Pancreas (tissue), 10 donors: ENCODE results near the gene SLC40A1. TPM values are rescaled to one million over a fixed set of nuclear protein-coding genes. Genes with fewer than 3 reads are reported as not detected.

Experiments
- ATAC-seq, 4 donors: fragments of 200-7000 bp; cut with Tn5 transposase; one replicate each; pipeline versions ENCODE4 v1.8.0 to v1.9.1; 2020; ENCODE audit warnings: mild to moderate bottlenecking in 4 of 4, moderate library complexity in 4 of 4
- DNase-seq, 6 donors: peaks; one replicate each; pipeline ENCODE4 v3.0.0-alpha.2; 2020
- FAIRE-seq: peaks from 2 replicates; lab custom pipeline; 2012; peaks lifted over from hg19 to GRCh38; lab: Jason Lieb, UNC
- H3K27ac ChIP-seq, 4 donors: fragments of 200-600 bp; sonication (generic); 1 replicate in 3 of 4; 2 replicates in 1 of 4; pipeline versions ENCODE4 v1.5.0 to v1.8.0; 2020
- H3K27me3 ChIP-seq, 4 donors: fragments of 200-600 bp; one replicate each; pipeline ENCODE4 v1.8.0; 2021
- H3K36me3 ChIP-seq, 3 donors: fragments of 200-600 bp; sonication (generic) in 1 of 3; one replicate each; pipeline versions ENCODE4 v1.5.0 to v1.8.0; 2020 to 2021
- H3K4me1 ChIP-seq, 3 donors: fragments of 200-600 bp; one replicate each; pipeline ENCODE4 v1.8.0; 2021
- H3K4me3 ChIP-seq, 4 donors: fragments of 200-600 bp; sonication (generic) in 2 of 4; one replicate each; pipeline versions ENCODE4 v1.5.0 to v1.8.0; 2020 to 2021
- H3K9me3 ChIP-seq, 4 donors: fragments of 200-600 bp; one replicate each; pipeline ENCODE4 v1.8.0; 2021
- WGBS, 2 donors: extraction: QIAGEN DNeasy Blood & Tissue Kit; methylation state at CpG; one replicate each; pipeline ENCODE4 v1.1.7; 2013; 5-methylcytosine and 5-hydroxymethylcytosine counted together
- intact Hi-C, 3 donors: fragments of 100-400 bp; cut with DNase I; formaldehyde crosslinking; loops; one replicate each; pipeline versions ENCODE4 v1.11.1 to v1.14.2; 2022
- polyA plus RNA-seq, 2 donors: library from polyadenylated mRNA; stranded (reverse); fragments of 200-250 nt; gene quantifications; one replicate each; pipeline ENCODE4 v1.2.3, GENCODE V29; 2013
- total RNA-seq, 6 donors: library from RNA; stranded (reverse); fragmentation: NEBNext Ultra II Directional in 4 of 6; extraction: Animal tissue kit (Norgen Biotek cat#: 25700) in 4 of 6; gene quantifications; one replicate each; pipeline versions ENCODE4 v1.2.1 to v1.2.4, GENCODE V29; 2021 to 2023
- TF ChIP-seq, protein P1 (sequence below), 4 donors: fragments of 200-600 bp; sonication (generic) in 3 of 4; IDR thresholded peaks; one replicate each; pipeline versions ENCODE4 v1.5.0 to v1.8.0; 2021; ENCODE audit warnings: antibody characterized with exemption in 4 of 4
- donor health status: healthy with polysubstance abuse.
- donor health status: DM: no; HTN: no; CAD: no; lungs with moderate emphysema.
- donor health status: DM: no; HTN: no; CAD: no.
- donor health status: control.
- donor health status: control.
- donor health status: Bipolar disorder and iron deficiency.
- donor health status: DM: yes; HTN: yes; CAD: no.
- donor health status: DM: no; HTN: no; CAD: no.
- donor health status: DM: no; HTN: no; CAD: no.
- donor health status: DM: yes; HTN: yes; CAD: no.

The SLC40A1 gene
- total and polyA plus RNA-seq, 8 donors: 14.0 to 65.8 (median 40.4) TPM

DNA sequence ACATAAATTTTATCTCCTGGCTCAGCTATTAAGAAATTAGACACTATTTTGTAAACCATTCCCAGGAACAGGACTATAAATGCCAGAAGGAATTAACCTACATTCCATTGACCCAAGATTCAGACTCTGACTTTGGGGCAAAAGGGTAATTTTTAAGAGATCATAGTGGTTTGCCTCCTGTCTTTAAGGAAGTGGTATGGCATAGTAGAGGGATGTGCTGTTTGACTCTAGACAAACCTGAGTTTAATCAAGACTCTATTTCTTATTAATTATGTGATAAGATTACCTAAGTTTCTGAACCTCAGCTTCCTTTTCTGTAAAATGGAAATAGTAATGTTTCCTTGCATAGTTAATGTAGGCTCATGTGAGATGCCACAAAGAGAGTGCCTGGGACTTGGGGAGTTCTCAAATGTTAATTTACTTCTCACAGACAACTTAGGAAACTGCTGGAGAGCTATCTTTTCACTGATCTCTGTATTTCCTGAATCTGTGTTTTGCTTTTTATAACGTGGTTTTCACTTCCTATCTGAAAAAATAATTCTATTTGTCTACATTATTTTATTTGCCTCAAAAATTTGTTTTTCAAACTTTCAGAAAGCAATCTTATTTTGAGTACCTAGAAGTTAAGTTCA lies 11.9 kb upstream of the SLC40A1 start:
- intact Hi-C loops: no loop called here
- Histone ChIP-seq H3K4me1 (no peaks in the 10 kb centered on the region), H3K27ac (no peak overlapping the region), H3K4me3 (no peak overlapping the region), H3K36me3 (no peaks in the 10 kb centered on the region), H3K9me3 (no peaks in the 10 kb centered on the region), H3K27me3 (no peaks in the 10 kb centered on the region)
- ATAC-seq: no peak
- DNase-seq: no peak
- no peak for FAIRE-seq
- 35 to 36% methylated on average over 1 of the region's 1 CpG for WGBS, 2 donors
- TF ChIP-seq, protein P1, sequence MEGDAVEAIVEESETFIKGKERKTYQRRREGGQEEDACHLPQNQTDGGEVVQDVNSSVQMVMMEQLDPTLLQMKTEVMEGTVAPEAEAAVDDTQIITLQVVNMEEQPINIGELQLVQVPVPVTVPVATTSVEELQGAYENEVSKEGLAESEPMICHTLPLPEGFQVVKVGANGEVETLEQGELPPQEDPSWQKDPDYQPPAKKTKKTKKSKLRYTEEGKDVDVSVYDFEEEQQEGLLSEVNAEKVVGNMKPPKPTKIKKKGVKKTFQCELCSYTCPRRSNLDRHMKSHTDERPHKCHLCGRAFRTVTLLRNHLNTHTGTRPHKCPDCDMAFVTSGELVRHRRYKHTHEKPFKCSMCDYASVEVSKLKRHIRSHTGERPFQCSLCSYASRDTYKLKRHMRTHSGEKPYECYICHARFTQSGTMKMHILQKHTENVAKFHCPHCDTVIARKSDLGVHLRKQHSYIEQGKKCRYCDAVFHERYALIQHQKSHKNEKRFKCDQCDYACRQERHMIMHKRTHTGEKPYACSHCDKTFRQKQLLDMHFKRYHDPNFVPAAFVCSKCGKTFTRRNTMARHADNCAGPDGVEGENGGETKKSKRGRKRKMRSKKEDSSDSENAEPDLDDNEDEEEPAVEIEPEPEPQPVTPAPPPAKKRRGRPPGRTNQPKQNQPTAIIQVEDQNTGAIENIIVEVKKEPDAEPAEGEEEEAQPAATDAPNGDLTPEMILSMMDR (IDR thresholded peaks at IDR 0.05): no peak

DNA sequence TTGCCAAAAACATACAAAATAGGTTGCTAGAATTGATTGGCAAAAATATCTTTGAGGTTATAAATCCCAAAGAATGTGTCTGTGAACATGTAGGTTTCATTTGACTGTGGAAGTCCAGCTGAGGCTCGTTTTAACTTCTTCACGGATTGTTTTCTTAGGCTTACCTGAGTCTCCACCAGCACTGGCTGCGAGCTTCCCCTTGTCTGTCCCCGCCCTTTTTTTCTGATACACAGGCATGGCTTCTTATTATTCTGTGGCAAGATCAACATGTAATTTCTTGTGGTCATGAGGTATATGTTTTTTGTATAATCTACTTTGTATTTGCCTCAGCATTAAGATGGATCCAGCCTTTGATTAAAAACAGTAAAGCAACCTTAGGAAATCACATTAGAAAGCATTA lies 7.2 kb upstream of the SLC40A1 start:
- no peak overlapping the region for H3K27ac ChIP-seq
- ATAC-seq: no peak
- intact Hi-C loops: no loop called here
- no peaks in the 10 kb centered on the region for H3K4me1 ChIP-seq
- no peak for FAIRE-seq
- DNase-seq: no peak
- H3K36me3 ChIP-seq: no peaks in the 10 kb centered on the region
- H3K4me3 ChIP-seq: no peak overlapping the region
- H3K9me3 ChIP-seq: no peaks in the 10 kb centered on the region
- TF ChIP-seq, protein P1 (IDR thresholded peaks at IDR 0.05): no peak
- WGBS, 2 donors: 74 to 81% methylated on average over 4 of the region's 4 CpGs
- no peaks in the 10 kb centered on the region for H3K27me3 ChIP-seq

DNA sequence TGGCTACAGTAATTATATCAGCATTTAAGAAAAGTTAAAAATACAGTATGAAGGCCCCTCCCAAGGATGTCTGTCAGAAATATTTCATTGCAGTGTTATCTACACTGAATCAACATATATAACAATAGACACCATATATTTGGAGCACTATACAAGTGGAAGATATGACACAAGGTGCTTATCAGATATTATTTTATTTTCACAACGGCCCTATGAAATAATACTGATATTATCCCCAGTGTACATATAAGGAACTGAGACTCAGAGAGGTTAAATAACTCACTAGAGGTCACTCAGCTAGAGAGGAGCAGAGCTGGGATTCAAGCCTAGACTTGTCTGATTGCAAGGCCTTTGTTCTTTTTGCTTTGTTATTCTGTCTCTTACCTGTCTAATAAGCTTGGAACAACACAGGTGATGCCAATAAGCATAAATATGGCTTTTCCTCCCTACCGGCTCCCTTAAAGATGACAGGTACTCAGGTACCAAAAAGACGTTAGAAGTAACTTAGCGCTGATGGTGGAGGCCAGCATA lies 4.7 kb upstream of the SLC40A1 start:
- Histone ChIP-seq H3K36me3 (no peaks in the 10 kb centered on the region), H3K4me1 (no peaks in the 10 kb centered on the region), H3K27me3 (no peaks in the 10 kb centered on the region), H3K27ac (no peak overlapping the region), H3K4me3 (no peak overlapping the region), H3K9me3 (no peaks in the 10 kb centered on the region)
- intact Hi-C loops: no loop called here
- WGBS, 2 donors: 78 to 81% methylated on average over 4 of the region's 4 CpGs
- TF ChIP-seq, protein P1 (IDR thresholded peaks at IDR 0.05): no peak
- ATAC-seq: no peak
- no peak for DNase-seq
- FAIRE-seq: no peak

DNA sequence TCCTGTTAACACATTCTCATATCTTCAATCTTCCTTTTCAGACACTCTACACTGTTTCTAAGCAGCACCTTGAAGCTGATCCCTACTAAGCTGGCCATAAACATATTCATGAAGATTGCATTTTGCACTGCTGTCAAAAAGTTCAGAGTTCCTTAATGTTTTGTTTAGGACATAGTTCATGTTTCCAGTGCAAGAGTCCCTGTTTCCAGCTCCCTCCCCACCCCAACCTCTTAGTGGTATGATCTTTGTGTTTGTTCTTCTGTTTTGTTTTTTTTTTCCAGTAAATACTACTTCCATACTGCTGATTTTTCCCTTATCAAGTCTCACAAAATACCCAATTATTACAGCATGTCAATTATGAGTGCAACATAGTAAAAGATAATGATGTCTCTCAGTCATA lies 4.1 kb upstream of the SLC40A1 start:
- FAIRE-seq (no peak), ATAC-seq (no peak), DNase-seq (no peak)
- no peaks in the 10 kb centered on the region for H3K9me3 ChIP-seq
- no peak overlapping the region for H3K27ac ChIP-seq
- no peaks in the 10 kb centered on the region for H3K4me1 ChIP-seq
- H3K27me3 ChIP-seq: no peaks in the 10 kb centered on the region
- H3K36me3 ChIP-seq: no peaks in the 10 kb centered on the region
- intact Hi-C loops: no loop called here
- TF ChIP-seq, protein P1 (IDR thresholded peaks at IDR 0.05): no peak
- H3K4me3 ChIP-seq: no peak overlapping the region
